Ascending aorta (tissue), 2 donors: ENCODE measurements around the gene ABHD14A. TPM values are rescaled to one million over a fixed set of nuclear protein-coding genes. Genes with fewer than 3 reads are reported as not detected.

Source experiments
- DNase-seq, 2 donors: peaks; one replicate each; pipeline ENCODE4 v3.0.0-alpha.2; 2019; ENCODE audit warnings: low spot score in 2 of 2
- H3K27ac ChIP-seq, 2 donors: fragments of 200-600 bp; sonication (generic); one replicate each; pipeline ENCODE4 v1.5.1; 2016 to 2017; ENCODE audit warnings: mild to moderate bottlenecking in 1 of 2
- H3K27me3 ChIP-seq: fragments of 200-600 bp; sonication (generic); one replicate; pipeline ENCODE4 v1.5.1; 2017
- H3K36me3 ChIP-seq, 2 donors: fragments of 200-600 bp; sonication (generic); one replicate each; pipeline ENCODE4 v1.5.1; 2016
- H3K4me1 ChIP-seq, 2 donors: fragments of 200-600 bp; sonication (generic); one replicate each; pipeline ENCODE4 v1.5.1; 2016 to 2017; ENCODE audit warnings: mild to moderate bottlenecking in 1 of 2
- H3K4me3 ChIP-seq, 2 donors: fragments of 200-600 bp; sonication (generic); one replicate each; pipeline ENCODE4 v1.5.1; 2016 to 2017; ENCODE audit warnings: mild to moderate bottlenecking in 1 of 2
- H3K9me3 ChIP-seq, 2 donors: fragments of 200-600 bp; sonication (generic); one replicate each; pipeline ENCODE4 v1.5.1; 2016
- intact Hi-C: fragments of 100-400 bp; cut with DNase I; formaldehyde crosslinking; loops from one replicate; pipeline ENCODE4 v1.15.1; 2023
- total RNA-seq: library from RNA; depleted of rRNA; stranded (reverse); fragments of >200 nt; gene quantifications from one replicate; pipeline ENCODE4 v1.1.0, GENCODE V29; 2016
- TF ChIP-seq, protein P1 (sequence below), 3 experiments: fragments of 200-600 bp in 2 of 3; fragments of 450-650 bp in 1 of 3; sonication (generic) in 2 of 3; IDR thresholded peaks; one replicate each; pipeline ENCODE4 v1.5.1; 2016 to 2019; ENCODE audit warnings: antibody characterized with exemption in 3 of 3, mild to moderate bottlenecking in 1 of 3, moderate library complexity in 1 of 3

Gene ABHD14A
- total RNA-seq, 1 donor from 2014 or later, result 37.4 TPM

- Histone ChIP-seq H3K27me3 (no peaks in the 10 kb centered on the region), H3K36me3 (no peaks in the 10 kb centered on the region), H3K27ac (no peak overlapping the region), H3K4me1 (peaks cover 0 to 19% of the 10 kb centered on the region in 2 donors), H3K9me3 (no peaks in the 10 kb centered on the region), H3K4me3 (no peak overlapping the region)
- intact Hi-C loops, result loop anchor here (1.0 to 5.0 kb wide), 3 partner anchors 122 to 336 kb away; no protein-coding TSS in a partner anchor
- DNase-seq, result peak in 1 of 2 donors; percentile 87
- TF ChIP-seq, protein P1, sequence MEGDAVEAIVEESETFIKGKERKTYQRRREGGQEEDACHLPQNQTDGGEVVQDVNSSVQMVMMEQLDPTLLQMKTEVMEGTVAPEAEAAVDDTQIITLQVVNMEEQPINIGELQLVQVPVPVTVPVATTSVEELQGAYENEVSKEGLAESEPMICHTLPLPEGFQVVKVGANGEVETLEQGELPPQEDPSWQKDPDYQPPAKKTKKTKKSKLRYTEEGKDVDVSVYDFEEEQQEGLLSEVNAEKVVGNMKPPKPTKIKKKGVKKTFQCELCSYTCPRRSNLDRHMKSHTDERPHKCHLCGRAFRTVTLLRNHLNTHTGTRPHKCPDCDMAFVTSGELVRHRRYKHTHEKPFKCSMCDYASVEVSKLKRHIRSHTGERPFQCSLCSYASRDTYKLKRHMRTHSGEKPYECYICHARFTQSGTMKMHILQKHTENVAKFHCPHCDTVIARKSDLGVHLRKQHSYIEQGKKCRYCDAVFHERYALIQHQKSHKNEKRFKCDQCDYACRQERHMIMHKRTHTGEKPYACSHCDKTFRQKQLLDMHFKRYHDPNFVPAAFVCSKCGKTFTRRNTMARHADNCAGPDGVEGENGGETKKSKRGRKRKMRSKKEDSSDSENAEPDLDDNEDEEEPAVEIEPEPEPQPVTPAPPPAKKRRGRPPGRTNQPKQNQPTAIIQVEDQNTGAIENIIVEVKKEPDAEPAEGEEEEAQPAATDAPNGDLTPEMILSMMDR (IDR thresholded peaks at IDR 0.05), result peak; percentile 91 to 98 (median 97)
These were observed 26.6 kb downstream of the ABHD14A start for GRCh38 chr3:52001443-52001974.

DNA sequence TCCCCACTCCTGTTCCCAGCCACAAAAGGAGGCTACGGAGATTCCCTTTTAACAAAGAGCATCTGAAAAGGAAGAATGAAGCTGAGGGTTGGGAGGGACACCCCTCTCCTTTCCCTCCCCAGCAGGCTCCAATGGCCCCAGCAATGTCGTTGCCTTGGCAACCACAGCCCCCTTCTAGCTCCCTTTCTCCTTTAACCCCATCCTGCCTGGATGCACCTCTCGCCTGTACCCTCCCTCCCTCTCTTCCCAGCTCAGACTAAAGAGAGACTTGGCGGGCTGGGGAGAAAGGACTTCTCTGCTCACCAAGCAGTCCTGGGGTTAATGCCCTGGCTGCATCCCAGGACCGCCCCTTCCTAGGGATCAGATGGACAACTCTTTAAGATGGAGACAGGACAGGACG is 27.9 kb downstream of the ABHD14A start:
- H3K4me1 ChIP-seq, result peaks cover 0 to 20% of the 10 kb centered on the region in 2 donors
- TF ChIP-seq, protein P1 (IDR thresholded peaks at IDR 0.05), result no peak
- H3K27ac ChIP-seq, result no peak overlapping the region
- H3K9me3 ChIP-seq, result no peaks in the 10 kb centered on the region
- no peaks in the 10 kb centered on the region for H3K27me3 ChIP-seq
- intact Hi-C loops, result loop anchor here (5.0 kb wide), 1 partner anchor 335 kb away; no protein-coding TSS in a partner anchor
- DNase-seq, result no peak
- no peaks in the 10 kb centered on the region for H3K36me3 ChIP-seq
- H3K4me3 ChIP-seq, result no peak overlapping the region

GRCh38 chr3:52004163-52004787 is 29.4 kb downstream of the ABHD14A start:
- no peak for DNase-seq
- Histone ChIP-seq H3K27me3 (no peaks in the 10 kb centered on the region), H3K36me3 (no peaks in the 10 kb centered on the region)

DNA sequence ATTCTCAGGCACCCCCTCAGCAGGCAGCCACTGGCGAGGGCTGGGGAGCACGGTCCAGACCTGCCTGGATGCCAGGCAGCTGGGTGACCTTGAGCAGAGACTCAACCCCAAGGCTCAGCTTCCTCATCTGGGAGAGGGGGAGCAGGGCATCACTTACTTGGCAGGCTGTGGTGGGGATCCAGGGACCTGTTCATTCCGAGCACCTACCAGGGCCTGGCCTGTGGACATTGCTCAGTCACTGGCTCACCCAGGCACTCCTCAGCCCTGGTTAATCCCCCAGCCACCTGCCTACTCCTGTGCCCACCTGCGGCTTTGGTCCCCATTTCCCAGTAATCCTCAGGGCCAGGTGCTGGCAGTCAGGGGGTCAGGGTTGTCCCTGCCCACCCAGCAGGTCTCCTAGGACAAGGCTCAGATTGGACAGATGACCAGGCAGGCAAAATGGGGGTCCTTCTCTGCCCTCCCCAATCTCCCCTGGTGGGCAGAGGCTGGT is 30.1 kb downstream of the ABHD14A start:
- Histone ChIP-seq H3K4me1 (peaks cover 0 to 20% of the 10 kb centered on the region in 2 donors), H3K27me3 (no peaks in the 10 kb centered on the region), H3K36me3 (no peaks in the 10 kb centered on the region), H3K27ac (peak overlapping the region in 1 of 2 donors; percentile 54), H3K4me3 (peak overlapping the region in 1 of 2 donors; percentile 19), H3K9me3 (no peaks in the 10 kb centered on the region)
- TF ChIP-seq, protein P1 (IDR thresholded peaks at IDR 0.05), result no peak
- DNase-seq, result no peak
- intact Hi-C loops, result loop anchor here (1.0 to 5.0 kb wide), 2 partner anchors 48 to 332 kb away; no protein-coding TSS in a partner anchor

More at GRCh38 chr3:52004163-52004787, 29.4 kb downstream of the ABHD14A start:
- Histone ChIP-seq H3K4me1 (peaks cover 0 to 20% of the 10 kb centered on the region in 2 donors), H3K9me3 (no peaks in the 10 kb centered on the region), H3K27ac (no peak overlapping the region), H3K4me3 (no peak overlapping the region)
- TF ChIP-seq, protein P1 (IDR thresholded peaks at IDR 0.05), result peak; percentile 44 to 62 (median 53)
- intact Hi-C loops, result loop anchor here (1.0 to 5.0 kb wide), 2 partner anchors 49 to 333 kb away; no protein-coding TSS in a partner anchor

GRCh38 chr3:52005571-52005986 is 30.7 kb downstream of the ABHD14A start:
- peak overlapping the region in 1 of 2 donors; percentile 19 for H3K4me3 ChIP-seq
- no peak for DNase-seq
- no peaks in the 10 kb centered on the region for H3K27me3 ChIP-seq
- H3K27ac ChIP-seq, result peak overlapping the region in 1 of 2 donors; percentile 54
- TF ChIP-seq, protein P1 (IDR thresholded peaks at IDR 0.05), result no peak
- peaks cover 0 to 20% of the 10 kb centered on the region in 2 donors for H3K4me1 ChIP-seq
- intact Hi-C loops, result no loop called here
- no peaks in the 10 kb centered on the region for H3K9me3 ChIP-seq
- no peaks in the 10 kb centered on the region for H3K36me3 ChIP-seq
